ENCODE data around the gene GUCY2D.
"Not testable (repeated sequence)": the region's sequence is repeated elsewhere in the genome, so short reads cannot be mapped to it uniquely, and the experiment has no call there.

The GUCY2D gene

DNA sequence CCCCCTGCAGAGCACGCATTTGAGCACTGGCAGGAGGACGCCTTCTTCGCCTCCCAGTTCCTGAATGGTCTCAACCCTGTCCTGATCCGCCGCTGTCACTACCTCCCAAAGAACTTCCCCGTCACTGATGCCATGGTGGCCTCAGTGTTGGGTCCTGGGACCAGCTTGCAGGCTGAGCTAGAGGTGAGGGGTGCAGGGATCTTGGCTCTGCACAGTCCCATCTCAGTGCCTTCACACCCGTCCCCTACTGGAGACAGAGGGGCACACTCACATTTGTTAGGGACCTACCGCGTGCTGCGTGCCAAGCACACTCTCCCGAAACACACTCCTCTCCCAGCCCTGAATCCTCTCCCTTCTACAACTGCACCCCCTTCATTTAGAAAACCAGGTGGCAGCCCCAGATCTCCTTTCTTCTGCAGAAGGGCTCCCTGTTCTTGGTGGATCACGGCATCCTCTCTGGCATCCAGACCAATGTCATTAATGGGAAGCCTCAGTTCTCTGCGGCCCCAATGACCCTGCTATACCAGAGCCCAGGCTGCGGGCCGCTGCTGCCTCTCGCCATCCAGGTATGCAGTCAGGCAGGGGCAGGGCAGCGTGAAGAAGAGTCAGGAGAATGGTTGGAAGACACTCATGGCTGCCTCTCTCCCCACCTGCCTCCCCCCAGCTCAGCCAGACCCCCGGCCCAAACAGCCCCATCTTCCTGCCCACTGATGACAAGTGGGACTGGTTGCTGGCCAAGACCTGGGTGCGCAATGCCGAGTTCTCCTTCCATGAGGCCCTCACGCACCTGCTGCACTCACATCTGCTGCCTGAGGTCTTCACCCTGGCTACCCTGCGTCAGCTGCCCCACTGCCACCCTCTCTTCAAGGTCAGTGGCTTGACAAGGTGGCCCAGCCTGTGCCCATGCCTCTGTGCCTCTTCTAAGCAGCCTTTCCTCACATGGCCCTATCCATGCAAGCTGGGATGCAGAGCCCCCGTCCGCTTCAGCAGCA, 42.7 kb downstream of the GUCY2D start:
- no peak for DNase-seq (ENCODE audit: low read depth in 2 of 2)

DNA sequence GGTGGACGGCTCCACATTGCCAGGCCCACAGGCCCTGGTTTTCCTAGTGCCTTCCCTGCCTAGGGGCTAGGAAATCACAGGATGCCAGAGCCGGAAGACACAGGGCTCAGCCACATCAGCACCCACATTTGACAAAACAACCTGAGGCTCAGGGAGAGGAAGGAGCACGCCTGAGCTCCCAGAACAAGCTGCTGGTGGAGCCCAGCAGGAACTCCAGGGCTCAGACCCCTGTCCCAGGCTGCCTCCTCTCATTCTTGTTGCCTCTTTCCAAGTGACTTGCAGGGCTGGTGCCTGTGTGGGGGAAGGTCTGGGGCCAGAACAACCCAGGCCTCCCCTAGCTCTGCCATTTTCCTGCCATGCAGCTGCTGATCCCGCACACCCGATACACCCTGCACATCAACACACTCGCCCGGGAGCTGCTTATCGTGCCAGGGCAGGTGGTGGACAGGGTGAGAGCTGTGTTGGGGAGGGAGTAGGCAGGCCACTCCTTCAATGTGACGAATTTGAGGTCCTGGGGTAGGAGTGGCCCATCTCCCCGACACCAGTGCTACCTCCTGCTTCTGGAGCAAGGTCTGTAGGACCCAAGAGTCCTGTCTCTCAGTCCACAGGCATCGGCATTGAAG, 44.0 kb downstream of the GUCY2D start:
- no peak for DNase-seq (ENCODE audit: low read depth in 2 of 2)

GRCh38 chr17:8046929-8047768, 44.7 kb downstream of the GUCY2D start:
- DNase-seq (ENCODE audit: low read depth in 2 of 2), result no peak

GRCh38 chr17:8047769-8048110, 45.3 kb downstream of the GUCY2D start:
- no peak for DNase-seq (ENCODE audit: low read depth in 2 of 2)

DNA sequence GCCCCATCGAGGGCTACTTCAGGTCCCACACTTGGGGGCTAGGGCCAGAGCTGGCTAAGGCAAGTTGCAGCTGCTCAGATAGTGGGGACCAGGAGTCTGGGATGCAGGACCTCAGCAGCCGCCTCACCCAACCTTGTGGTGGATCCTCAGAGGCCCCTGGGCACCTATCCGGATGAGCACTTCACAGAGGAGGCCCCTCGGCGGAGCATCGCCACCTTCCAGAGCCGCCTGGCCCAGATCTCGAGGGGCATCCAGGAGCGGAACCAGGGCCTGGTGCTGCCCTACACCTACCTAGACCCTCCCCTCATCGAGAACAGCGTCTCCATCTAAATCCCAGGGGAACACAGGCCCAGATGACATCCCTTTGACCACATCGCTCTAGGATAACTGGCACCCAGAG, 45.8 kb downstream of the GUCY2D start:
- no peak for DNase-seq (ENCODE audit: low read depth in 2 of 2)

GRCh38 chr17:8048736-8049135, 46.3 kb downstream of the GUCY2D start:
- DNase-seq (ENCODE audit: low read depth in 2 of 2), result no peak

- no peak for DNase-seq (ENCODE audit: low read depth in 2 of 2)
These were observed 49.4 kb downstream of the GUCY2D start for GRCh38 chr17:8051831-8052230.

GRCh38 chr17:8052256-8053252, 50.1 kb downstream of the GUCY2D start:
- no peak for DNase-seq (ENCODE audit: low read depth in 2 of 2)

DNA sequence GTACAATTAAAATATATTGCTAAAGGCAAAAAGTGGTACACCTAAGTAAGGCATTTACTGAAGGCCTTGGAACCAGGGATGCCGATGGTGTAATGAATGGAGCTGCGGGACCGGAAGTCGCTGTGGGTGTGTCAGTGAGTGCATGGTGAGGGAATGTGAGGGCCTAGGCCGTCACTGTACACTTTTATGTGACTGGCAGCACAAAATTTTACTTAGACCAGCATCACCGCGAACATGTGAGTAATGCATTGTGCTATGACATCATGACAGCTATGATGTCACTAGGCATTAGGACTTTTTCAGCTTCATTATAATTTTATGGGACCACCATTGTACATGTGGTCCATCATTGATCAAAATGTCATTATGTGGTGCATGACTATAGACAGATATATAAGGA, 51.2 kb downstream of the GUCY2D start:
- DNase-seq (ENCODE audit: low read depth in 2 of 2), result no peak

- DNase-seq (ENCODE audit: low read depth in 2 of 2), result no peak
These were observed 53.4 kb downstream of the GUCY2D start for GRCh38 chr17:8055851-8056231.

GRCh38 chr17:8056232-8056975, 54.0 kb downstream of the GUCY2D start:
- no peak for DNase-seq (ENCODE audit: low read depth in 2 of 2)

- no peak for DNase-seq (ENCODE audit: low read depth in 2 of 2)
These were observed 54.7 kb downstream of the GUCY2D start for GRCh38 chr17:8056976-8057625.

DNA sequence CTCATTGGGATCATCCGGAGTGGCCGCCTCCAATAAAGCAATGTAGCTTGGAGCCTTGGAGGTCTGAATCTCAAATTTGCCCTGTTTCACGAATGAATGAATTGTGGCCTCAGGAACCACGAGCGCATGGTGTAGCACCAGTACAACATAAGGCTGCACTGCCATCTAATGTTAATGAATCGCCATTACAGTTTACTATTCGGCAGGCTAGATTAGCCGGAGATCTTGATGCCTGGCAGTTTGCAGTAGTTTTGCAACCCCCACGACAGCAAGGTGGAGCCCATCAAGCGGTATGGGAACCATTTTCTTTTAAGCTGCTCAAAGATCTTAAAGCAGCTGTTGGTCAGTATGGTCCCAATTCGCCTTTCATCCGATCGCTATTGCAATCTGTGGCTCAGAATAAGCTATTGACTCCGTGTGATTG, 55.3 kb downstream of the GUCY2D start:
- peak; percentile 38 to 41 for DNase-seq (ENCODE audit: low read depth in 2 of 2)

GRCh38 chr17:8059131-8059530, 56.7 kb downstream of the GUCY2D start:
- no peak for DNase-seq (ENCODE audit: low read depth in 2 of 2)

DNA sequence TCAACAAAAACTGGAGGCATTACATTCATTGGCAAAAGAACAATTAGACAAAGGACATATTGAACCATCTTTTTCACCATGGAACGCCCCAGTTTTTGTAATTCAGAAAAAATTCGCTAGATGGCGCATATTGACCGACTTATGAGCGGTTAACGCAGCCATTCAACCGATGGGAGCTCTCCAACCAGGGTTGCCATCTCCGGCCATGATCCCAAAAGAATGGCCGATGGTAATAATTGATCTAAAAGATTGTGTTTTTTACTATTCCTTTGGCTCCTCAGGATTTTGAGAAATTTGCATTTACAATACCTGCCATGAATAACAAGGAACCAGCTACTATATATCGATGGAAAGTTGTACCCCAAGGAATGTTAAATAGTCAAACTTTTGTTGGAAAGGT, 57.9 kb downstream of the GUCY2D start:
- peak; percentile 19 to 23 for DNase-seq (ENCODE audit: low read depth in 2 of 2)

- not testable (repeated sequence) for DNase-seq (ENCODE audit: low read depth in 2 of 2)
These were observed 59.4 kb downstream of the GUCY2D start for GRCh38 chr17:8061851-8062250.

GRCh38 chr17:8062435-8062806, 60.0 kb downstream of the GUCY2D start:
- no peak for DNase-seq (ENCODE audit: low read depth in 2 of 2)

DNA sequence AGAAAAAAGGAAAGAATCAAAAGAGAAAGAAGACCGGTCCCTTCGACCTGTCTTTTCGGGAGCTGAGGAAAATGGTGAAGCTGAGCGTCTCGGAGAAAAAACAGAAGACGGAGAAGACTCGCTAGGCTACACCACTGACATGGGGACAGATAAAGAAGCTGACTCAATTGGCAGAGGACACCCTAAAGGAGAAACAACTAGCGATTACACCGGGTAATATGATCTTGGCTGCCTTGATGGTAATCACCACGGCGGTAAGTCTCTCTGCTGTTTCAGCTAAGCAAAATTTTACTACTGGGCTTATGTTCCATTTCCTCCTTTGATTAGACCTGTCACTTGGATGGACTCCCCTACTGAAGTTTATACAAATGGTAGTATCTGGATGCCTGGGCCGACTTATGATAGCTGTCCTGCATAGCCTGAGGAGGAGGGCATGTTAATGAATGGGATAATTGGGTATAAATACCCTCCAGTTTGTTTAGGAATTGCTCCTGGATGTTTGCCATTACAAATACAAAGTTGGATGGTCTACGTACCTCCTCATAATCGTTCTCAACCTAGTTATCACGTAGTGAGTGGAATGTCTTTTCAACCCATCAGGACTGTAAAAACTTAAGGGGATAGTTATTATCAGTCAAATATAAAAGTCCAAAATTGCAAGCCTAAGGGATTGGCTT, 60.5 kb downstream of the GUCY2D start:
- no peak for DNase-seq (ENCODE audit: low read depth in 2 of 2)

Data from fibroblast of skin of left biceps (primary cell).